HL-60/S4 (cell line): ENCODE measurements around the gene EPHB6.

Experiments used
- in situ Hi-C: fragments of 300-500 bp; cut with MboI; formaldehyde crosslinking; loops from 2 replicates; pipeline ENCODE4 v1.14.3; 2022; ENCODE audit warnings: low sequenced_read_pairs

Gene EPHB6

GRCh38 chr7:142854372-142855113 lies at the start of gene EPHB6:
Gene EPHB6, plus strand, starts transcription at chr7:142855076. Its CDS starts 8,152 bp downstream, at chr7:142863228.
- in situ Hi-C loops: loop anchor here (25.0 kb wide), 1 partner anchor 108 kb away; the partner anchor contains the start of gene KEL

- in situ Hi-C loops: loop anchor here (25.0 kb wide), 1 partner anchor 168 kb away; no protein-coding TSS in a partner anchor
Observed at GRCh38 chr7:142805350-142806021, 49.4 kb upstream of the EPHB6 start.

- in situ Hi-C loops: loop anchor here (25.0 kb wide), 1 partner anchor 169 kb away; no protein-coding TSS in a partner anchor
Observed at GRCh38 chr7:142806022-142806356, 48.9 kb upstream of the EPHB6 start.

- in situ Hi-C loops: loop anchor here (25.0 kb wide), 1 partner anchor 170 kb away; no protein-coding TSS in a partner anchor
Observed at GRCh38 chr7:142806957-142807356, 47.9 kb upstream of the EPHB6 start.

GRCh38 chr7:142807855-142808460 lies 46.9 kb upstream of the EPHB6 start:
- in situ Hi-C loops: loop anchor here (25.0 kb wide), 1 partner anchor 171 kb away; no protein-coding TSS in a partner anchor

GRCh38 chr7:142808461-142808801 lies 46.4 kb upstream of the EPHB6 start:
- in situ Hi-C loops: loop anchor here (25.0 kb wide), 1 partner anchor 171 kb away; no protein-coding TSS in a partner anchor

GRCh38 chr7:142808802-142809583 lies 45.9 kb upstream of the EPHB6 start:
- in situ Hi-C loops: loop anchor here (25.0 kb wide), 1 partner anchor 172 kb away; no protein-coding TSS in a partner anchor

- in situ Hi-C loops: loop anchor here (25.0 kb wide), 1 partner anchor 172 kb away; no protein-coding TSS in a partner anchor
Observed at GRCh38 chr7:142809671-142810070, 45.2 kb upstream of the EPHB6 start.

- in situ Hi-C loops: loop anchor here (25.0 kb wide), 1 partner anchor 174 kb away; no protein-coding TSS in a partner anchor
Observed at GRCh38 chr7:142811154-142811737, 43.6 kb upstream of the EPHB6 start.

- in situ Hi-C loops: loop anchor here (25.0 kb wide), 1 partner anchor 175 kb away; no protein-coding TSS in a partner anchor
Observed at GRCh38 chr7:142812437-142813215, 42.2 kb upstream of the EPHB6 start.

GRCh38 chr7:142813226-142813625 lies 41.6 kb upstream of the EPHB6 start:
- in situ Hi-C loops: loop anchor here (25.0 kb wide), 1 partner anchor 176 kb away; no protein-coding TSS in a partner anchor

- in situ Hi-C loops: loop anchor here (25.0 kb wide), 1 partner anchor 176 kb away; no protein-coding TSS in a partner anchor
Observed at GRCh38 chr7:142813699-142814098, 41.2 kb upstream of the EPHB6 start.

GRCh38 chr7:142814451-142814850 lies 40.4 kb upstream of the EPHB6 start:
- in situ Hi-C loops: loop anchor here (25.0 kb wide), 1 partner anchor 177 kb away; no protein-coding TSS in a partner anchor

- in situ Hi-C loops: loop anchor here (25.0 kb wide), 1 partner anchor 178 kb away; no protein-coding TSS in a partner anchor
Observed at GRCh38 chr7:142815134-142815533, 39.7 kb upstream of the EPHB6 start.

GRCh38 chr7:142817506-142817905 lies 37.4 kb upstream of the EPHB6 start:
- in situ Hi-C loops: loop anchor here (25.0 kb wide), 1 partner anchor 180 kb away; no protein-coding TSS in a partner anchor

GRCh38 chr7:142819530-142819929 lies 35.3 kb upstream of the EPHB6 start:
- in situ Hi-C loops: loop anchor here (25.0 kb wide), 1 partner anchor 182 kb away; no protein-coding TSS in a partner anchor

- in situ Hi-C loops: loop anchor here (25.0 kb wide), 1 partner anchor 185 kb away; no protein-coding TSS in a partner anchor
Observed at GRCh38 chr7:142822714-142823113, 32.2 kb upstream of the EPHB6 start.

GRCh38 chr7:142827951-142828500 lies 26.9 kb upstream of the EPHB6 start:
- in situ Hi-C loops: no loop called here

- in situ Hi-C loops: no loop called here
Observed at GRCh38 chr7:142832417-142832816, 22.5 kb upstream of the EPHB6 start.
